Fibroblast of skin of right quadriceps (primary cell): ENCODE measurements around the gene NAA15.
A peak's percentile ranks its signal among the peaks of the same experiment; 100 is the strongest.
"Not testable (repeated sequence)": the region's sequence is repeated elsewhere in the genome, so short reads cannot be mapped to it uniquely, and the experiment has no call there.

ENCODE experiments used
- DNase-seq: peaks from one replicate; pipeline ENCODE4 v3.0.0-alpha.2; 2013

The NAA15 gene

GRCh38 chr4:139368998-139369397 is 67.7 kb downstream of the NAA15 start:
- DNase-seq, result no peak

- DNase-seq, result no peak
Observed at GRCh38 chr4:139374251-139374650, 72.9 kb downstream of the NAA15 start.

- no peak for DNase-seq
Observed at GRCh38 chr4:139386421-139386820, 85.1 kb downstream of the NAA15 start.

- no peak for DNase-seq
Observed at GRCh38 chr4:139389102-139389501, 87.8 kb downstream of the NAA15 start.

- DNase-seq, result no peak
Observed at GRCh38 chr4:139389991-139390390, 88.7 kb downstream of the NAA15 start.

- DNase-seq, result no peak
Observed at GRCh38 chr4:139391731-139392130, 90.4 kb downstream of the NAA15 start.

GRCh38 chr4:139392797-139393196 is 91.5 kb downstream of the NAA15 start:
- DNase-seq, result no peak

GRCh38 chr4:139401368-139401767 is 100.1 kb downstream of the NAA15 start:
- no peak for DNase-seq

- DNase-seq, result no peak
Observed at GRCh38 chr4:139402436-139402835, 101.1 kb downstream of the NAA15 start.

GRCh38 chr4:139403462-139403861 is 102.2 kb downstream of the NAA15 start:
- no peak for DNase-seq

GRCh38 chr4:139410312-139410711 is 109.0 kb downstream of the NAA15 start:
- DNase-seq, result no peak

GRCh38 chr4:139414671-139415210 is 113.4 kb downstream of the NAA15 start:
- DNase-seq, result not testable (repeated sequence)

GRCh38 chr4:139416073-139416673 is 114.9 kb downstream of the NAA15 start:
- peak; percentile 21 for DNase-seq

GRCh38 chr4:139419388-139419914 is 118.1 kb downstream of the NAA15 start:
- peak; percentile 79 for DNase-seq

GRCh38 chr4:139420652-139421051 is 119.3 kb downstream of the NAA15 start:
- DNase-seq, result no peak

- DNase-seq, result no peak
Observed at GRCh38 chr4:139436122-139436521, 134.8 kb downstream of the NAA15 start.

GRCh38 chr4:139438141-139438540 is 136.8 kb downstream of the NAA15 start:
- no peak for DNase-seq

- peak; percentile 21 for DNase-seq
Observed at GRCh38 chr4:139441029-139441428, 139.7 kb downstream of the NAA15 start.

- no peak for DNase-seq
Observed at GRCh38 chr4:139443661-139444060, 142.4 kb downstream of the NAA15 start.

- not testable (repeated sequence) for DNase-seq
Observed at GRCh38 chr4:139444881-139445280, 143.6 kb downstream of the NAA15 start.

- DNase-seq, result not testable (repeated sequence)
Observed at GRCh38 chr4:139447078-139447477, 145.8 kb downstream of the NAA15 start.

GRCh38 chr4:139450586-139450985 is 149.3 kb downstream of the NAA15 start:
- DNase-seq, result no peak

GRCh38 chr4:139451997-139452396 is 150.7 kb downstream of the NAA15 start:
- DNase-seq, result no peak

- DNase-seq, result no peak
Observed at GRCh38 chr4:139453041-139453370, 151.7 kb downstream of the NAA15 start.
